ENCODE results near the gene TATDN3.

DNA sequence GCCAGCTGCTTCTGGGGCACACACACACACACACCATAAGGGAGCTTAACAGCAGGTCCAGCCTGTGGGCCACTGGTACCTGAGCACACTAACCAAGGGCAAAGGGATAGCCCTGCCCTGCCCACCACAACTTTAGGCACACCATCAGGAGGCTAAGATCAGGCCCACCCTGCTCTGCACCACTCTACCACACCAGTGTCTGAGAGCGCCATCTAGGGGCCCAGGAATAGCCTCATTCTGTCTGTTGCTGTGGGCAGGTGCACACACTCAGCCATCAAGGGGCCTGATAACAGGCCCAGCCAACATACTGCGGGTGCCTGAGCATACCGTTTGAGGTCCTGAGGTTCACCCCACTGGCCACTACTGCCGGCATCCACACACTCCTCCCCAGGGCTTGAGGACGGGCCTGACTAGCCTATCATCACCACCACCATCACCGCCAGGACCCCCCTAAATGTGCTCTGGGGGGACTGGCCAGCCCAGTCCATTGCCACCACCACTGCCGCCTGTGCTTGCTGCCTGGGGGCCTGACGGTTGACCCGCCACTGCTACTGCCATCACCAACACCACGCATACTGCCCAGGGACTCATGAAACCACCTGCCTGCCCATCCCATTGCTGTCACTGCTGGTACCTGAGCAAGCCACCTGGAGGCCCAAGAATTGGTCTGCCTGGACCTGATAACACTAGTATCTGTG, 31.4 kb upstream of the TATDN3 start:
- TF ChIP-seq, protein P1, sequence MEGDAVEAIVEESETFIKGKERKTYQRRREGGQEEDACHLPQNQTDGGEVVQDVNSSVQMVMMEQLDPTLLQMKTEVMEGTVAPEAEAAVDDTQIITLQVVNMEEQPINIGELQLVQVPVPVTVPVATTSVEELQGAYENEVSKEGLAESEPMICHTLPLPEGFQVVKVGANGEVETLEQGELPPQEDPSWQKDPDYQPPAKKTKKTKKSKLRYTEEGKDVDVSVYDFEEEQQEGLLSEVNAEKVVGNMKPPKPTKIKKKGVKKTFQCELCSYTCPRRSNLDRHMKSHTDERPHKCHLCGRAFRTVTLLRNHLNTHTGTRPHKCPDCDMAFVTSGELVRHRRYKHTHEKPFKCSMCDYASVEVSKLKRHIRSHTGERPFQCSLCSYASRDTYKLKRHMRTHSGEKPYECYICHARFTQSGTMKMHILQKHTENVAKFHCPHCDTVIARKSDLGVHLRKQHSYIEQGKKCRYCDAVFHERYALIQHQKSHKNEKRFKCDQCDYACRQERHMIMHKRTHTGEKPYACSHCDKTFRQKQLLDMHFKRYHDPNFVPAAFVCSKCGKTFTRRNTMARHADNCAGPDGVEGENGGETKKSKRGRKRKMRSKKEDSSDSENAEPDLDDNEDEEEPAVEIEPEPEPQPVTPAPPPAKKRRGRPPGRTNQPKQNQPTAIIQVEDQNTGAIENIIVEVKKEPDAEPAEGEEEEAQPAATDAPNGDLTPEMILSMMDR (IDR thresholded peaks at IDR 0.05) = peak in 3 of 12 donors; percentile 14 to 24 (median 24)
- no peak for TF ChIP-seq POLR2A (IDR thresholded peaks at IDR 0.05)
